ENCODE data around the gene SLCO1A2. TPM values are rescaled to one million over a fixed set of nuclear protein-coding genes. Genes with fewer than 3 reads are reported as not detected.

Gene SLCO1A2
- total RNA-seq, 6 experiments from 2014 or later, result 0.06 to 19.8 (median 3.2) TPM; not detected in 1

- Histone ChIP-seq H3K27ac (no peak overlapping the region), H3K36me3 (peaks cover 0 to 23% (median 11%) of the 10 kb centered on the region in 4 donors), H3K4me1 (no peaks in the 10 kb centered on the region), H3K9me3 (no peaks in the 10 kb centered on the region), H3K27me3 (no peaks in the 10 kb centered on the region), H3K4me3 (no peak overlapping the region)
- intact Hi-C loops (cut with DNase I), result no loop called here
- ATAC-seq, result peak in 2 of 4 donors; percentile 24 to 57
- TF ChIP-seq POLR2A (IDR thresholded peaks at IDR 0.05), result no peak
- DNase-seq, result no peak
Observed at GRCh38 chr12:21223930-21224329, 110.8 kb downstream of the SLCO1A2 start.

DNA sequence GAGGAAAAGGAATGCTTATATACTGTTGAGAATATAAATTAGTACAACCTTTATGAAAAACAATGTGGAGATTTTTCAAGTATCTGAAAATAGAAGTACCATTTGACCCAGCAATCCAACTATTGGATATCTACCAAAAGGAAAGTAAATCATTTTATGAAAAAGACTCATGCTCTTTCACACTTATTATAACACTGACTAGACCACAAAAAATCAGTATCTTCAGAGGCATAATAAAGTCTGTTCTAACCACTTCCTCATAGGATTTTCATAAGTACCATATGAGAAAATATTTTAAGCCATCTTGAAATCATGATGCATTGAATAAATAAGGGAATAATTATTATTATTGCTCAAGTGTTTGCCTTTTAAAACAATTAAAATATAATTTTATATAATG lies 112.9 kb downstream of the SLCO1A2 start:
- ATAC-seq, result no peak
- peaks cover 0 to 30% (median 11%) of the 10 kb centered on the region in 4 donors for H3K36me3 ChIP-seq
- TF ChIP-seq POLR2A (IDR thresholded peaks at IDR 0.05) (no peak), CTCF (IDR thresholded peaks at IDR 0.05) (no peak)
- no peak for DNase-seq
- H3K27me3 ChIP-seq, result no peaks in the 10 kb centered on the region
- H3K9me3 ChIP-seq, result no peaks in the 10 kb centered on the region
- no peak overlapping the region for H3K27ac ChIP-seq
- intact Hi-C loops (cut with DNase I), result no loop called here
- no peaks in the 10 kb centered on the region for H3K4me1 ChIP-seq
- H3K4me3 ChIP-seq, result no peak overlapping the region

DNA sequence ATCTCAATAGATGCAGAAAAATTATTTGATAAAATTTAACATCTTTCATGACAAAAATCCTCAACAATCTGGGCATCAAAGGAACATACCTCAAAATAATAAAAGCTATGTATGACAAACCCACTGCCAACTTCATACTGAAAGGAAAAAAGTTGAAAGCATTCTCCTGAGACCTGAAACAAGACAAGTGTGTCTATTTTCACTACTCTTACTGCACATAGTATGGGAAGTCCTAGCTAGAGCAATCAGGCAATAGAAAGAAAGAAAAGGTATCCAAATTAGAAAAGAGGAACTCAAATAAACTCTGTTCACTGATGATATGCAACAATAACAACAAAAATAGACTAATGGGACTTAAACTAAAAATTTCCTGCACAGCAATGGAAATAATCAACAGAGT lies 113.6 kb downstream of the SLCO1A2 start:
- Histone ChIP-seq H3K27me3 (no peaks in the 10 kb centered on the region), H3K4me1 (no peaks in the 10 kb centered on the region), H3K27ac (no peak overlapping the region), H3K4me3 (no peak overlapping the region), H3K36me3 (peaks cover 0 to 30% (median 8%) of the 10 kb centered on the region in 4 donors), H3K9me3 (no peaks in the 10 kb centered on the region)
- DNase-seq (no peak), ATAC-seq (no peak)
- intact Hi-C loops (cut with DNase I), result no loop called here
- TF ChIP-seq POLR2A (IDR thresholded peaks at IDR 0.05), result no peak
- TF ChIP-seq CTCF (IDR thresholded peaks at IDR 0.05), result no peak

- H3K36me3 ChIP-seq, result peaks cover 0 to 23% (median 5%) of the 10 kb centered on the region in 4 donors
- intact Hi-C loops (cut with DNase I), result no loop called here
- DNase-seq (no peak), ATAC-seq (no peak)
- H3K9me3 ChIP-seq, result no peaks in the 10 kb centered on the region
- no peak overlapping the region for H3K27ac ChIP-seq
- WGBS (ENCODE audit: insufficient coverage, low coverage, low lambda C conversion rate, missing lambda C conversion rate), result 79% methylated on average over 3 of the region's 3 CpGs
- H3K4me1 ChIP-seq, result no peaks in the 10 kb centered on the region
- no peak overlapping the region for H3K4me3 ChIP-seq
- H3K27me3 ChIP-seq, result no peaks in the 10 kb centered on the region
- no peak for TF ChIP-seq CTCF (IDR thresholded peaks at IDR 0.05)
- no peak for TF ChIP-seq POLR2A (IDR thresholded peaks at IDR 0.05)
Observed at GRCh38 chr12:21220266-21220665, 114.5 kb downstream of the SLCO1A2 start.

DNA sequence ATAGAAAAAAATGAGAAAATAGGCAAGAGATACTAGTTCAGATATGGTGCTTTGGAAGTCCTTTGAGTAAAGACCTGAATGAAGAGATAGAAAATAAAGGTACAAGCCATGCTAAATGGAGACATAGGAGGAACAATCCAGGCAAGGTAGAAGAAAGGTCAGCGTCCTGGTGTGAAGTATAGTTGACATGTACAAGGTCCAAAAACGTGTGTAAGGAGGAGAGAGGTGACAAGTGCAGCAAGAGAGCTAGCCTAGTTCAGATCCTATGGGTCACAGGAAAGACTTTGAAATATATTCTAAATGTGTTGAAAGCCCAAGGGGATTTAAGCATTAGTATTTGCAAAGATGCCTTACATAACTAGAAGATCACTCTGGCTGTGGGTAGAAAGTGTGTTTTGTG lies 115.5 kb downstream of the SLCO1A2 start:
- 18% methylated on average over 2 of the region's 2 CpGs for WGBS (ENCODE audit: insufficient coverage, low coverage, low lambda C conversion rate, missing lambda C conversion rate)
- intact Hi-C loops (cut with DNase I), result no loop called here
- DNase-seq, result no peak
- ATAC-seq, result peak; percentile 44 to 62 (median 49)
- no peaks in the 10 kb centered on the region for H3K27me3 ChIP-seq
- TF ChIP-seq POLR2A (IDR thresholded peaks at IDR 0.05), result no peak
- no peak for TF ChIP-seq CTCF (IDR thresholded peaks at IDR 0.05)
- no peak overlapping the region for H3K27ac ChIP-seq
- no peaks in the 10 kb centered on the region for H3K4me1 ChIP-seq
- peaks cover 0 to 13% (median 2%) of the 10 kb centered on the region in 4 donors for H3K36me3 ChIP-seq
- no peak overlapping the region for H3K4me3 ChIP-seq
- H3K9me3 ChIP-seq, result no peaks in the 10 kb centered on the region

Other genes starting within 250 kb of the SLCO1A2 start
- gene SLCO1B1, start 203.7 kb downstream of the SLCO1A2 start, total RNA-seq, result 100 to 1,000 TPM; 126 to 285 (median 145) TPM
- gene IAPP, start 38.0 kb upstream of the SLCO1A2 start, total RNA-seq, result under 1 TPM in 1 of 6 experiments, not detected in 5; 0.22 TPM
- 10 to 100 TPM in 3 of 6 experiments, 1 to 10 TPM in 3; 6.5 to 12.7 (median 10.4) TPM for gene PYROXD1, start 102.7 kb upstream of the SLCO1A2 start, total RNA-seq
- 10 to 100 TPM in 4 of 6 experiments, 1 to 10 TPM in 2; 8.9 to 21.2 (median 13.1) TPM for gene RECQL, start 166.7 kb upstream of the SLCO1A2 start, total RNA-seq
- gene GOLT1B, start 166.9 kb upstream of the SLCO1A2 start, total RNA-seq, result 10 to 100 TPM; 13.7 to 25.2 (median 18.1) TPM
- 1 to 10 TPM in 2 of 6 experiments, under 1 TPM in 3, not detected in 1; 0.24 to 6.9 (median 0.56) TPM for gene SPX, start 191.4 kb upstream of the SLCO1A2 start, total RNA-seq

Data from right lobe of liver (tissue), 6 donors.